HEK293 (cell line): ENCODE measurements around the gene NFIB.

ENCODE experiments used
- CTCF ChIA-PET: fragments of 350-600 bp; formaldehyde crosslinking; extraction: SDS; loops from one replicate; lab custom pipeline; 2021; ENCODE audit warnings: antibody characterized with exemption; lab: Yijun Ruan, JAX
- POLR2A ChIA-PET: fragments of 300-600 bp; formaldehyde crosslinking; extraction: SDS; loops from one replicate; lab custom pipeline; 2020; ENCODE audit warnings: antibody characterized with exemption, inconsistent platforms; lab: Yijun Ruan, JAX
- H3K27ac ChIP-seq: fragments of 200-500 bp; sonication (Bioruptor generic); 2 replicates; pipeline ENCODE4 v1.5.1; 2014; ENCODE audit warnings: low read depth, low read length, control low read depth, inconsistent platforms; ENCODE audit errors: extremely low read depth
- H3K36me3 ChIP-seq, 2 experiments: fragments of 200-500 bp in 1 of 2; sonication (Bioruptor generic) in 1 of 2; 1 replicate in 1 of 2; 2 replicates in 1 of 2; pipeline ENCODE4 v1.5.1; 2014 to 2017; ENCODE audit warnings: inconsistent platforms in 2 of 2, low read length in 2 of 2; ENCODE audit not compliant: control insufficient read depth in 2 of 2, insufficient read depth in 1 of 2
- H3K4me1 ChIP-seq: fragments of 200-500 bp; sonication (Bioruptor generic); 2 replicates; pipeline ENCODE4 v1.5.1; 2014; ENCODE audit warnings: mild to moderate bottlenecking, low read length, inconsistent platforms; ENCODE audit not compliant: control insufficient read depth, insufficient read depth
- H3K4me3 ChIP-seq: 2 replicates; pipeline ENCODE4 v1.5.1; 2011; ENCODE audit warnings: low read depth, mild to moderate bottlenecking, control low read depth, low read length, moderate library complexity
- H3K9me3 ChIP-seq: fragments of 200-500 bp; sonication (Bioruptor generic); 2 replicates; pipeline ENCODE4 v1.5.1; 2014; ENCODE audit warnings: low read depth, low read length, inconsistent platforms; ENCODE audit not compliant: control insufficient read depth, insufficient read depth
- FEZF1 ChIP-seq: fragments of 450-650 bp; formaldehyde crosslinking; IDR thresholded peaks from 2 replicates; pipeline ENCODE4 v1.5.1; 2016; ENCODE audit warnings: missing biosample characterization, missing genetic modification characterization
- KLF16 ChIP-seq: fragments of 450-650 bp; formaldehyde crosslinking; IDR thresholded peaks from 2 replicates; pipeline ENCODE4 v1.5.1; 2017; ENCODE audit warnings: missing biosample characterization, missing genetic modification characterization
- MZF1 ChIP-seq: fragments of 450-650 bp; formaldehyde crosslinking; IDR thresholded peaks from 2 replicates; pipeline ENCODE4 v1.5.1; 2017; ENCODE audit warnings: missing biosample characterization, missing genetic modification characterization, borderline replicate concordance
- SETDB1 ChIP-seq: IDR thresholded peaks from one replicate; pipeline ENCODE4 v1.6.1; 2017; ENCODE audit warnings: mild to moderate bottlenecking, low read length, moderate library complexity, mixed read lengths; ENCODE audit not compliant: insufficient read length
- SP7 ChIP-seq: fragments of 450-650 bp; formaldehyde crosslinking; IDR thresholded peaks from 2 replicates; pipeline ENCODE4 v1.5.1; 2016; ENCODE audit warnings: missing biosample characterization, missing genetic modification characterization
- ZBTB48 ChIP-seq: fragments of 450-650 bp; formaldehyde crosslinking; IDR thresholded peaks from 2 replicates; pipeline ENCODE4 v1.5.1; 2016; ENCODE audit warnings: missing biosample characterization, missing genetic modification characterization
- ZFP3 ChIP-seq: fragments of 450-650 bp; formaldehyde crosslinking; IDR thresholded peaks from 2 replicates; pipeline ENCODE4 v1.5.1; 2016; ENCODE audit warnings: low read depth, missing biosample characterization, missing genetic modification characterization
- ZNF2 ChIP-seq: fragments of 450-650 bp; formaldehyde crosslinking; IDR thresholded peaks from 2 replicates; pipeline ENCODE4 v1.5.1; 2016; ENCODE audit warnings: missing biosample characterization, missing genetic modification characterization
- ZNF24 ChIP-seq: fragments of 450-650 bp; formaldehyde crosslinking; IDR thresholded peaks from 2 replicates; pipeline ENCODE4 v1.5.1; 2016; ENCODE audit warnings: missing biosample characterization, missing genetic modification characterization
- ZNF324 ChIP-seq: fragments of 450-650 bp; formaldehyde crosslinking; IDR thresholded peaks from 2 replicates; pipeline ENCODE4 v1.5.1; 2016; ENCODE audit warnings: missing biosample characterization, missing genetic modification characterization
- ZNF510 ChIP-seq: fragments of 450-650 bp; formaldehyde crosslinking; IDR thresholded peaks from 2 replicates; pipeline ENCODE4 v1.5.1; 2018; ENCODE audit warnings: mild to moderate bottlenecking, missing genetic modification characterization, missing biosample characterization; ENCODE audit not compliant: insufficient replicate concordance
- ZNF530 ChIP-seq: fragments of 450-650 bp; formaldehyde crosslinking; IDR thresholded peaks from 2 replicates; pipeline ENCODE4 v1.5.1; 2016; ENCODE audit warnings: low read depth, missing biosample characterization, missing genetic modification characterization
- ZNF544 ChIP-seq: fragments of 450-650 bp; formaldehyde crosslinking; IDR thresholded peaks from 2 replicates; pipeline ENCODE4 v1.5.0; 2017; ENCODE audit warnings: missing biosample characterization, missing genetic modification characterization
- ZNF571 ChIP-seq: fragments of 450-650 bp; formaldehyde crosslinking; IDR thresholded peaks from 2 replicates; pipeline ENCODE4 v1.5.0; 2017; ENCODE audit warnings: missing biosample characterization, missing genetic modification characterization
- ZNF658 ChIP-seq: fragments of 450-650 bp; formaldehyde crosslinking; IDR thresholded peaks from 2 replicates; pipeline ENCODE4; 2016; ENCODE audit warnings: missing biosample characterization, missing genetic modification characterization
- ZNF664 ChIP-seq: fragments of 450-650 bp; formaldehyde crosslinking; IDR thresholded peaks from 2 replicates; pipeline ENCODE4 v1.5.1; 2016; ENCODE audit warnings: missing biosample characterization, missing genetic modification characterization
- ZNF843 ChIP-seq: fragments of 450-650 bp; formaldehyde crosslinking; IDR thresholded peaks from 2 replicates; pipeline ENCODE4 v1.5.1; 2016; ENCODE audit warnings: missing biosample characterization, missing genetic modification characterization
- ZXDB ChIP-seq: fragments of 450-650 bp; formaldehyde crosslinking; IDR thresholded peaks from 2 replicates; pipeline ENCODE4 v1.5.1; 2016; ENCODE audit warnings: missing biosample characterization, missing genetic modification characterization
- TF ChIP-seq, protein P1 (sequence below): fragments of 450-650 bp; IDR thresholded peaks from 2 replicates; pipeline ENCODE4 v1.5.1; 2018; ENCODE audit warnings: missing biosample characterization, mild to moderate bottlenecking, missing genetic modification characterization
- TF ChIP-seq, protein P2 (sequence below): fragments of 450-650 bp; formaldehyde crosslinking; IDR thresholded peaks from 2 replicates; pipeline ENCODE4 v1.5.1; 2016; ENCODE audit warnings: missing biosample characterization, missing genetic modification characterization
- TF ChIP-seq, protein P3 (sequence below): fragments of 450-650 bp; formaldehyde crosslinking; IDR thresholded peaks from 2 replicates; pipeline ENCODE4 v1.5.1; 2016; ENCODE audit warnings: missing biosample characterization, missing genetic modification characterization
- TF ChIP-seq, protein P4 (sequence below): IDR thresholded peaks from 2 replicates; pipeline ENCODE4 v1.6.1; 2011; ENCODE audit warnings: mild to moderate bottlenecking, low read depth, low read length, borderline replicate concordance

NFIB gene

DNA sequence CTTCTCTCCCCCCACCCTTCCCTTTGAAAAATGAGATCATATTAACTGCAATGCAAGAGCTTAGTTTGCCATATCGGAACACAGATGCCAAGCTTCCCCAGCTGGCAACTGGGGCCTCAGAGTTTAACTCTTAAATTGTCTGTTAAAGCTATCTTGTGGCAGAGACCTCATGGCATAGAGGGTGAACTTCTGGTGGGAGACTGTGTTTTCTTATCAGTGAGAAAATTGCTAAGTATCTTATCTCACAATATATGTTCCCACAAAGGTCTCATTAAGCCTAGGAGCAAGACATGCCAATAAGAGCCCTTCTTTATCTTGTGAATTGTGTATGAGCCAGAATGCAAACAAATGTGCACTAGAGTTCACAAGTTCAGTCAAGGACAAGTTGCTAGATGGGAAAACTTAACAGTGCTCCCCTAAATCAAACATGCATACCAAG is 12.3 kb downstream of the NFIB start:
- CTCF ChIA-PET = interaction anchor here (0.5 to 1.7 kb wide), 3 partner anchors 51 to 1267 kb away, joined by 3 to 5 read pairs (median 4); no protein-coding TSS in a partner anchor
- no peak overlapping the region for H3K4me3 ChIP-seq
- POLR2A ChIA-PET = interaction anchor here (0.7 to 1.5 kb wide), 2 partner anchors 13 to 205 kb away, joined by 3 to 4 read pairs; no protein-coding TSS in a partner anchor
- no peaks in the 10 kb centered on the region for H3K9me3 ChIP-seq
- peaks cover 0 to 14% of the 10 kb centered on the region in 2 experiments; a peak in 1 of 3 replicates for H3K36me3 ChIP-seq
- no peak for TF ChIP-seq ZNF24 (tag by site-specific recombination)
- TF ChIP-seq KLF16 (tag by site-specific recombination) = no peak
- TF ChIP-seq ZNF571 (tag by site-specific recombination) = no peak
- 0 out of 2 replicates have a peak, but pooled peaks have one; percentile 17 for TF ChIP-seq SP7 (tag by site-specific recombination)
- no peak for TF ChIP-seq ZNF530 (tag by site-specific recombination)
- TF ChIP-seq, protein P1, sequence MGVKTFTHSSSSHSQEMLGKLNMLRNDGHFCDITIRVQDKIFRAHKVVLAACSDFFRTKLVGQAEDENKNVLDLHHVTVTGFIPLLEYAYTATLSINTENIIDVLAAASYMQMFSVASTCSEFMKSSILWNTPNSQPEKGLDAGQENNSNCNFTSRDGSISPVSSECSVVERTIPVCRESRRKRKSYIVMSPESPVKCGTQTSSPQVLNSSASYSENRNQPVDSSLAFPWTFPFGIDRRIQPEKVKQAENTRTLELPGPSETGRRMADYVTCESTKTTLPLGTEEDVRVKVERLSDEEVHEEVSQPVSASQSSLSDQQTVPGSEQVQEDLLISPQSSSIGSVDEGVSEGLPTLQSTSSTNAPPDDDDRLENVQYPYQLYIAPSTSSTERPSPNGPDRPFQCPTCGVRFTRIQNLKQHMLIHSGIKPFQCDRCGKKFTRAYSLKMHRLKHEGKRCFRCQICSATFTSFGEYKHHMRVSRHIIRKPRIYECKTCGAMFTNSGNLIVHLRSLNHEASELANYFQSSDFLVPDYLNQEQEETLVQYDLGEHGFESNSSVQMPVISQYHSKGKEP (tag by site-specific recombination) = peak; percentile 14; the same call in 1 of the 2 replicates
- no peak for TF ChIP-seq ZFP3
- TF ChIP-seq ZNF510 = no peak
- no peak for TF ChIP-seq ZNF2
- TF ChIP-seq, protein P2, sequence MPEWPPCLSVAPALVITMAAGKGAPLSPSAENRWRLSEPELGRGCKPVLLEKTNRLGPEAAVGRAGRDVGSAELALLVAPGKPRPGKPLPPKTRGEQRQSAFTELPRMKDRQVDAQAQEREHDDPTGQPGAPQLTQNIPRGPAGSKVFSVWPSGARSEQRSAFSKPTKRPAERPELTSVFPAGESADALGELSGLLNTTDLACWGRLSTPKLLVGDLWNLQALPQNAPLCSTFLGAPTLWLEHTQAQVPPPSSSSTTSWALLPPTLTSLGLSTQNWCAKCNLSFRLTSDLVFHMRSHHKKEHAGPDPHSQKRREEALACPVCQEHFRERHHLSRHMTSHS (tag by site-specific recombination) = no peak
- no peak for TF ChIP-seq ZBTB48 (tag by site-specific recombination)
- no peak for TF ChIP-seq SETDB1
- no peak for TF ChIP-seq MZF1 (tag by site-specific recombination)
- TF ChIP-seq ZNF843 (tag by site-specific recombination) = peak; percentile 51; the same call in 1 of the 2 replicates
- no peak for TF ChIP-seq ZNF544 (tag by site-specific recombination)
- no peak for TF ChIP-seq ZNF658 (tag by site-specific recombination)
- 0 out of 2 replicates have a peak, but pooled peaks have one; percentile 59 for TF ChIP-seq ZNF664 (tag by site-specific recombination)
- TF ChIP-seq, protein P3, sequence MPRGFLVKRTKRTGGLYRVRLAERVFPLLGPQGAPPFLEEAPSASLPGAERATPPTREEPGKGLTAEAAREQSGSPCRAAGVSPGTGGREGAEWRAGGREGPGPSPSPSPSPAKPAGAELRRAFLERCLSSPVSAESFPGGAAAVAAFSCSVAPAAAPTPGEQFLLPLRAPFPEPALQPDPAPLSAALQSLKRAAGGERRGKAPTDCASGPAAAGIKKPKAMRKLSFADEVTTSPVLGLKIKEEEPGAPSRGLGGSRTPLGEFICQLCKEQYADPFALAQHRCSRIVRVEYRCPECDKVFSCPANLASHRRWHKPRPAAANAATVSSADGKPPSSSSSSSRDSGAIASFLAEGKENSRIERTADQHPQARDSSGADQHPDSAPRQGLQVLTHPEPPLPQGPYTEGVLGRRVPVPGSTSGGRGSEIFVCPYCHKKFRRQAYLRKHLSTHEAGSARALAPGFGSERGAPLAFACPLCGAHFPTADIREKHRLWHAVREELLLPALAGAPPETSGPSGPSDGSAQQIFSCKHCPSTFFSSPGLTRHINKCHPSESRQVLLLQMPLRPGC (tag by site-specific recombination) = no peak
- TF ChIP-seq, protein P4, sequence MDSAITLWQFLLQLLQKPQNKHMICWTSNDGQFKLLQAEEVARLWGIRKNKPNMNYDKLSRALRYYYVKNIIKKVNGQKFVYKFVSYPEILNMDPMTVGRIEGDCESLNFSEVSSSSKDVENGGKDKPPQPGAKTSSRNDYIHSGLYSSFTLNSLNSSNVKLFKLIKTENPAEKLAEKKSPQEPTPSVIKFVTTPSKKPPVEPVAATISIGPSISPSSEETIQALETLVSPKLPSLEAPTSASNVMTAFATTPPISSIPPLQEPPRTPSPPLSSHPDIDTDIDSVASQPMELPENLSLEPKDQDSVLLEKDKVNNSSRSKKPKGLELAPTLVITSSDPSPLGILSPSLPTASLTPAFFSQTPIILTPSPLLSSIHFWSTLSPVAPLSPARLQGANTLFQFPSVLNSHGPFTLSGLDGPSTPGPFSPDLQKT = no peak
- peak; percentile 37; the same call in 1 of the 2 replicates for TF ChIP-seq ZXDB
- TF ChIP-seq FEZF1 (tag by site-specific recombination) = peak; percentile 52; the same call in 1 of the 2 replicates
- TF ChIP-seq ZNF324 = no peak
- no peak overlapping the region; the same call in 1 of the 2 replicates for H3K27ac ChIP-seq
- H3K4me1 ChIP-seq = peaks cover 14% of the 10 kb centered on the region
